Keratinocyte (primary cell): Measurements from ENCODE around the gene PRKCH. TPM values are rescaled to one million over a fixed set of nuclear protein-coding genes. Genes with fewer than 3 reads are reported as not detected.

ENCODE experiments used
- DNase-seq: peaks from one replicate; pipeline ENCODE4 v3.0.0-alpha.2; 2011; ENCODE audit warnings: low read depth, missing footprints, low spot score
- FAIRE-seq: peaks from 2 replicates; lab custom pipeline; 2011; peaks lifted over from hg19 to GRCh38; lab: Jason Lieb, UNC
- H2AFZ ChIP-seq: 2 replicates; pipeline ENCODE4 v1.6.0; 2012; ENCODE audit warnings: low read length, control low read depth, inconsistent platforms; ENCODE audit not compliant: control insufficient read depth
- H3K27ac ChIP-seq: 2 replicates; pipeline ENCODE4 v1.5.1; 2011; ENCODE audit warnings: low read length; ENCODE audit not compliant: control insufficient read depth, insufficient read depth
- H3K27me3 ChIP-seq: 3 replicates; pipeline ENCODE4 v1.6.0; 2011; ENCODE audit warnings: low read length; ENCODE audit not compliant: control insufficient read depth, insufficient read depth; ENCODE audit errors: extremely low read depth
- H3K36me3 ChIP-seq, 2 experiments: 2 replicates in 1 of 2; 3 replicates in 1 of 2; pipeline ENCODE4 v1.5.1; 2011; ENCODE audit warnings: low read length in 2 of 2, mild to moderate bottlenecking in 1 of 2; ENCODE audit not compliant: control insufficient read depth in 2 of 2, insufficient read depth in 2 of 2; ENCODE audit errors: extremely low read depth in 1 of 2
- H3K4me1 ChIP-seq: 3 replicates; pipeline ENCODE4 v1.5.1; 2011; ENCODE audit warnings: low read length; ENCODE audit not compliant: control insufficient read depth, insufficient read depth; ENCODE audit errors: extremely low read depth
- H3K4me2 ChIP-seq: 3 replicates; pipeline ENCODE4 v1.6.0; 2011; ENCODE audit warnings: low read depth, low read length; ENCODE audit not compliant: control insufficient read depth, insufficient read depth; ENCODE audit errors: extremely low read depth
- H3K4me3 ChIP-seq, 3 experiments: fragments of 200-600 bp in 1 of 3; sonication (generic) in 1 of 3; 2 replicates in 2 of 3; 3 replicates in 1 of 3; pipeline ENCODE4 v1.5.1; 2011 to 2016; ENCODE audit warnings: low read length in 3 of 3, mild to moderate bottlenecking in 3 of 3, control low read depth in 2 of 3, inconsistent platforms in 1 of 3, low read depth in 1 of 3, mixed read lengths in 1 of 3, mixed run types in 1 of 3, moderate library complexity in 1 of 3; ENCODE audit not compliant: control insufficient read depth in 2 of 3, insufficient read depth in 2 of 3; ENCODE audit errors: extremely low read depth in 1 of 3
- H3K79me2 ChIP-seq: 2 replicates; pipeline ENCODE4 v1.6.0; 2012; ENCODE audit warnings: low read length; ENCODE audit not compliant: control insufficient read depth, insufficient read depth
- H3K9ac ChIP-seq: 3 replicates; pipeline ENCODE4 v1.6.0; 2011; ENCODE audit warnings: low read length; ENCODE audit not compliant: control insufficient read depth, insufficient read depth; ENCODE audit errors: extremely low read depth
- H3K9me1 ChIP-seq: 3 replicates; pipeline ENCODE4 v1.6.0; 2011; ENCODE audit warnings: low read length; ENCODE audit not compliant: control insufficient read depth, insufficient read depth; ENCODE audit errors: extremely low read depth
- H3K9me3 ChIP-seq: 2 replicates; pipeline ENCODE4 v1.5.1; 2012; ENCODE audit warnings: low read depth, low read length; ENCODE audit not compliant: control insufficient read depth
- H4K20me1 ChIP-seq: 3 replicates; pipeline ENCODE4 v1.6.0; 2011; ENCODE audit warnings: low read length; ENCODE audit not compliant: control insufficient read depth, insufficient read depth; ENCODE audit errors: extremely low read depth
- EZH2 ChIP-seq: IDR thresholded peaks from one replicate; pipeline ENCODE4 v1.6.1; 2012; ENCODE audit warnings: inconsistent platforms, mild to moderate bottlenecking, low read length, moderate library complexity
- dilution Hi-C: fragments of 300-500 bp; cut with MboI; formaldehyde crosslinking; loops from one replicate; pipeline ENCODE4 v1.7.0; 2020; ENCODE audit warnings: low sequenced_read_pairs; ENCODE audit not compliant: extremely low pct_ligation_motif_present
- polyA plus RNA-seq, 5 experiments: library from polyadenylated mRNA; depleted of rRNA in 3 of 5; stranded (reverse) in 3 of 5; stranded (forward) in 1 of 5; unstranded in 1 of 5; fragments of >200 nt; gene quantifications; 1 replicate in 1 of 5; 2 replicates in 3 of 5; 3 replicates in 1 of 5; pipeline versions ENCODE4 v1.2.1 to v1.2.3, GENCODE V29; 2011 to 2012; ENCODE audit warnings: missing spikeins in 2 of 5, low read depth in 1 of 5, low replicate concordance in 1 of 5
- TF ChIP-seq, protein P1 (sequence below), 3 experiments: IDR thresholded peaks in 1 of 3; conservative IDR thresholded peaks in 1 of 3; optimal IDR thresholded peaks in 1 of 3; 2 replicates in 2 of 3; 3 replicates in 1 of 3; pipeline versions ENCODE3 to v1.5.1; 2011; ENCODE audit warnings: low read length in 3 of 3, mild to moderate bottlenecking in 3 of 3, moderate library complexity in 2 of 3, control low read depth in 1 of 3, inconsistent platforms in 1 of 3; ENCODE audit not compliant: insufficient read depth in 2 of 3; ENCODE audit errors: extremely low read depth in 1 of 3

Gene PRKCH
- polyA plus RNA-seq, 1 donor (not counting 4 experiments of a cell fraction or from before 2014, with no cell fraction given) = 13.7 TPM

DNA sequence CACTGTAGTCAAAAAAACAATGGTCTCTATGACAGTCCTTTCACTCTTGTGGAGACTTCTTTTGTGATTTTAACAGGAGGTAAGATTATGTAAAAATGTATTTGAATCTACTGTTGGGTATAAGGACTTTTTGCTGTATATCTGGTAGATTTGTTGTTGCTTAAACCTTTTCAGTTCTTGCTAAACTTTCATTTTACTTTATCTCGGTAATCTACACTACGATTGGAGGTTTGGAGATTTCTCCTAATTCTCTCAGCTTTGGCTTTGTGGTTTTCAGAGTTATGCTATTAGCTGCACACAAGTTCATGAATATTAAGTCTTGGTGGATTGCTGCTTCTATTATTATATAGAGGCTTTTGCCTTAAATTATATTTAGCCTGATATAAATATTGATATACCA lies 257.4 kb downstream of the PRKCH start:
- no peak overlapping the region for H3K4me3 ChIP-seq
- peaks cover 18% of the 10 kb centered on the region for H3K4me1 ChIP-seq
- no peak overlapping the region for H3K27ac ChIP-seq
- no peaks in the 10 kb centered on the region for H3K9me3 ChIP-seq
- H4K20me1 ChIP-seq = no peaks in the 10 kb centered on the region
- H3K79me2 ChIP-seq = no peaks in the 10 kb centered on the region
- no peak overlapping the region for H2AFZ ChIP-seq
- TF ChIP-seq, protein P1, sequence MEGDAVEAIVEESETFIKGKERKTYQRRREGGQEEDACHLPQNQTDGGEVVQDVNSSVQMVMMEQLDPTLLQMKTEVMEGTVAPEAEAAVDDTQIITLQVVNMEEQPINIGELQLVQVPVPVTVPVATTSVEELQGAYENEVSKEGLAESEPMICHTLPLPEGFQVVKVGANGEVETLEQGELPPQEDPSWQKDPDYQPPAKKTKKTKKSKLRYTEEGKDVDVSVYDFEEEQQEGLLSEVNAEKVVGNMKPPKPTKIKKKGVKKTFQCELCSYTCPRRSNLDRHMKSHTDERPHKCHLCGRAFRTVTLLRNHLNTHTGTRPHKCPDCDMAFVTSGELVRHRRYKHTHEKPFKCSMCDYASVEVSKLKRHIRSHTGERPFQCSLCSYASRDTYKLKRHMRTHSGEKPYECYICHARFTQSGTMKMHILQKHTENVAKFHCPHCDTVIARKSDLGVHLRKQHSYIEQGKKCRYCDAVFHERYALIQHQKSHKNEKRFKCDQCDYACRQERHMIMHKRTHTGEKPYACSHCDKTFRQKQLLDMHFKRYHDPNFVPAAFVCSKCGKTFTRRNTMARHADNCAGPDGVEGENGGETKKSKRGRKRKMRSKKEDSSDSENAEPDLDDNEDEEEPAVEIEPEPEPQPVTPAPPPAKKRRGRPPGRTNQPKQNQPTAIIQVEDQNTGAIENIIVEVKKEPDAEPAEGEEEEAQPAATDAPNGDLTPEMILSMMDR (optimal IDR thresholded peaks at IDR 0.05 in 1 of 3, IDR thresholded peaks at IDR 0.05 in 1 of 3, conservative IDR thresholded peaks at IDR 0.05 in 1 of 3; ENCODE audit: extremely low read depth in 1 of 3, insufficient read depth in 2 of 3, low read length in 3 of 3) = no peak
- no peak for TF ChIP-seq EZH2
- dilution Hi-C loops = no loop called here
- no peaks in the 10 kb centered on the region for H3K36me3 ChIP-seq
- DNase-seq (no peak), FAIRE-seq (no peak)
- no peak overlapping the region for H3K4me2 ChIP-seq
- H3K9ac ChIP-seq = no peak overlapping the region
- H3K27me3 ChIP-seq = no peaks in the 10 kb centered on the region
- no peaks in the 10 kb centered on the region for H3K9me1 ChIP-seq

DNA sequence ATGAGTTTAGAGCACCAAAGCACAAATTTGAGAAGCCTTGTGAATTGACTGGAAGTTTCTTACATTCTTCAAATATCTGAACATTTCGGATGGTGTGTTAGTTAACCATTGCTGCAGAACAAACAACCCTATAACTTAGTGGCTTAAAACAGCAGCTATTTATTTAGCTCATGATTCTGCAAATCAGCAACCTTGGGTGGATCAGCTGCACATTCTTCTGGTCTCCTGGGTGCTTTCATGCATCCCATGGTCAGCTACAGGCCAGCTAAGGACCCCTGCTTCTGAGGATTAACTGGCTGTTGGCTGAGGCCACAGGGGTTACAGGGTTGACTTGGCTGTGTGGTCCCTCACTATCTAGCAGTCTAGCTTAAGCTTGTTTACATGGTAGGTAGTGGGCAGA lies 260.0 kb downstream of the PRKCH start:
- Histone ChIP-seq H3K79me2 (no peaks in the 10 kb centered on the region), H3K9me1 (peaks cover 3% of the 10 kb centered on the region), H3K4me3 (no peak overlapping the region), H3K36me3 (no peaks in the 10 kb centered on the region), H3K4me1 (peaks cover 20% of the 10 kb centered on the region), H3K4me2 (no peak overlapping the region), H3K9me3 (no peaks in the 10 kb centered on the region), H2AFZ (no peak overlapping the region), H3K27ac (no peak overlapping the region), H3K9ac (no peak overlapping the region), H3K27me3 (no peaks in the 10 kb centered on the region), H4K20me1 (no peaks in the 10 kb centered on the region)
- FAIRE-seq (no peak), DNase-seq (no peak)
- TF ChIP-seq, protein P1 (optimal IDR thresholded peaks at IDR 0.05 in 1 of 3, IDR thresholded peaks at IDR 0.05 in 1 of 3, conservative IDR thresholded peaks at IDR 0.05 in 1 of 3; ENCODE audit: extremely low read depth in 1 of 3, insufficient read depth in 2 of 3, low read length in 3 of 3) = no peak
- no peak for TF ChIP-seq EZH2
- dilution Hi-C loops = no loop called here
